ENCODE results near the gene DPEP3. TPM values are rescaled to one million over a fixed set of nuclear protein-coding genes. Genes with fewer than 3 reads are reported as not detected.

Gene DPEP3
- total RNA-seq, 4 donors from 2014 or later: 0.15 to 0.26 TPM; not detected in 2

DNA sequence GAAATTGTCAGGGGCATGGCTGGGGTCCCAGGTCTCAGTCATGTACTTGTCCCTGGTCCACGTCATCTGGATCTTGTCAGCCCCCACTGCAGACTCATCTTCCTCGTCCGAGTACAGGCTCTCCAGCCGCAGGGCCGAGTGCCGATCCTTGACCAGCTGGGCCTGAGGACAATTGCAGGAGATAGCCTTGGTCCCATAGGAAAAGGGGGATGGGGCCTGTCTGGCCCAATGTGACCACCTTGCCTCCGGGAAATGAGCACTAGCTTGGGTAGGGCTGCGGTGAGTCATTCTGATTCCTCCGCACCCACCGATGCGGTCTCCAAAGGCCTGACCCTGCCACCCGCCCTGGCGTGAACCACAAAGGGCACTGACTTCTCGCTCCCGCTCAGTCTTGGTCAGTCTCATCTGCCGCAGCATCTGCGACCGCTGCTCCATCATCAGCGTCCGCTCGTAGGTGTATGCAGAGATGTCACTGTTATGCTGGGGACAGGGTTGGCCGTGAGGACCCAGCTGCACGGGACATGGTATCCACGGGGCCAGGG lies 34.8 kb downstream of the DPEP3 start:
- DNase-seq (ENCODE audit: low spot score in 2 of 2): no peak
- WGBS, 2 donors: 83 to 85% methylated on average over 24 of the region's 24 CpGs
- no peak overlapping the region for H3K4me3 ChIP-seq (ENCODE audit: low read depth, poor library complexity, severe bottlenecking)
- TF ChIP-seq POLR2A (IDR thresholded peaks at IDR 0.05): no peak
- no peak for TF ChIP-seq CTCF (IDR thresholded peaks at IDR 0.05)
- intact Hi-C loops (cut with DNase I; ENCODE audit: low total_unique reads): no loop called here

GRCh38 chr16:67944690-67945391 lies 35.5 kb downstream of the DPEP3 start:
- TF ChIP-seq POLR2A (IDR thresholded peaks at IDR 0.05): no peak
- TF ChIP-seq CTCF (IDR thresholded peaks at IDR 0.05): no peak
- no peak for DNase-seq (ENCODE audit: low spot score in 2 of 2)
- no peak overlapping the region for H3K4me3 ChIP-seq (ENCODE audit: low read depth, poor library complexity, severe bottlenecking)
- intact Hi-C loops (cut with DNase I; ENCODE audit: low total_unique reads): no loop called here
- 83 to 90% methylated on average over 16 to 19 of the region's 24 CpGs for WGBS, 2 donors

DNA sequence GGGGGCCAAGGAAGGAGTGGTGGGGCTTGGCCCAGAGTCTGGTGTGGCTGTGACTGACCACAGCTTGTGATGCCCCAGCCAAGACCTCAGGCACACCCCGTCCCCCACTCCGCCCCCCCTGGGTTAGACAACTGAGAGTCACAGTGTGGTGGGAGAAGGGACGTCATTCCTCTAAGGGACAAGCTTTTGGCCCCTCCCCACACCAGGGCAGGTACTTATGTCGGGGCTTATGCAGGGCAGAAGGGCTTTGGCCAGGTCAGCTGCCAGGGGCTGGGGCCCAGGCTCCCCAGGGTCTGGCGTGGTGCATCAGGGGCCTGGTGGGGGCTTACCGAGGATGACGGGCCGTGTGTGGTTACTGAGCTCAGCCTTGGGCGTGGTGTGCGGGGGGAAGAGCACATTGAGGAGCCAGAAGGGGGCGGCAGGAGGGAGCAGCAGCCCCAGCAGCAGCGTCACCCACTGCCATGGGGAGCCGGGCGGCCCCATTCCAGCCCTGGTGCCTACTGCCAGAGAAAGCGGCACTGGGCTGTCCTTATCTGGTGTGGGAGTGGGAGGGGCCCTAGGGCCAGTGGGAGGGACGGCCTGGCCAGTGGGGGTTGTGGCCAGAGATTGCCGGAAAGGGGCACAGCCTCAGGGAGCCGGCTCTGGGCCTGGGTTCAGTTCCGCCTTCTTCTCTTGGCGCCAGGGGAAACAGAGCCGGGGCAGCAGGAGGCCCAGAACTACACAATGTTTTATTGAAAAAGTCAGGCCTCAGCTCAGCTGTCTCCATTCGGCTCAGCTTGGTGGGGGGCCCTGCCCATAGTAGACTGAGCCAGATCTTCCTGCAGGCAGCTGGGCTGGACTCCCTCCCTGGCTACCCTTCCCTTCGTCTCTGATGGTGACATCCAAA lies 36.4 kb downstream of the DPEP3 start, which contains the start of gene LCAT:
TSS of gene LCAT (minus strand) at position 502 of the 886 bp plus-strand sequence. CDS start at position 483, 19 bp downstream.
- intact Hi-C loops (cut with DNase I; ENCODE audit: low total_unique reads): no loop called here
- TF ChIP-seq POLR2A (IDR thresholded peaks at IDR 0.05): no peak
- TF ChIP-seq CTCF (IDR thresholded peaks at IDR 0.05): no peak
- DNase-seq (ENCODE audit: low spot score in 2 of 2): no peak
- WGBS, 2 donors: 56 to 65% methylated on average over 18 of the region's 23 CpGs
- no peak within 1 kb of the TSS for H3K4me3 ChIP-seq (ENCODE audit: low read depth, poor library complexity, severe bottlenecking)

DNA sequence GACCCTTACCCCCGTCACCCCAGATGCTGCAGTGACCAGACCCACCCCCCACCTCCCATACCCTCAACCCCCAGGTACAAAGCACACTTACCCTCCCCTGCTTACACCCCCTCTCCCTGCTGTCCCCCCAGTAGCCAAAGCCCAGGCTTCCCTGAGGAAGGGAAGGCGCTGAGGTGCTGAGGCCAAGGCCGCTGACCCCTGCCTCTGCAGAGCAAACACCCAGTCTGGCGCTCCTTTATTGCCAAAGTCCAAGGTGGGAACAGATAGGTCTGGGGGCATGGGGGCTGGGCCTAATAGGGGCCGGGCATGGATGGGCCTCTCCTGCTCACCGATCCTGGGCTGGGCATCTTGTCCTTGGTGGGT lies 37.1 kb downstream of the DPEP3 start:
- intact Hi-C loops (cut with DNase I; ENCODE audit: low total_unique reads): no loop called here
- no peak for DNase-seq (ENCODE audit: low spot score in 2 of 2)
- no peak overlapping the region for H3K4me3 ChIP-seq (ENCODE audit: low read depth, poor library complexity, severe bottlenecking)
- WGBS, 2 donors: 87 to 89% methylated on average over 6 of the region's 6 CpGs
- TF ChIP-seq POLR2A (IDR thresholded peaks at IDR 0.05) (no peak), CTCF (IDR thresholded peaks at IDR 0.05) (no peak)

DNA sequence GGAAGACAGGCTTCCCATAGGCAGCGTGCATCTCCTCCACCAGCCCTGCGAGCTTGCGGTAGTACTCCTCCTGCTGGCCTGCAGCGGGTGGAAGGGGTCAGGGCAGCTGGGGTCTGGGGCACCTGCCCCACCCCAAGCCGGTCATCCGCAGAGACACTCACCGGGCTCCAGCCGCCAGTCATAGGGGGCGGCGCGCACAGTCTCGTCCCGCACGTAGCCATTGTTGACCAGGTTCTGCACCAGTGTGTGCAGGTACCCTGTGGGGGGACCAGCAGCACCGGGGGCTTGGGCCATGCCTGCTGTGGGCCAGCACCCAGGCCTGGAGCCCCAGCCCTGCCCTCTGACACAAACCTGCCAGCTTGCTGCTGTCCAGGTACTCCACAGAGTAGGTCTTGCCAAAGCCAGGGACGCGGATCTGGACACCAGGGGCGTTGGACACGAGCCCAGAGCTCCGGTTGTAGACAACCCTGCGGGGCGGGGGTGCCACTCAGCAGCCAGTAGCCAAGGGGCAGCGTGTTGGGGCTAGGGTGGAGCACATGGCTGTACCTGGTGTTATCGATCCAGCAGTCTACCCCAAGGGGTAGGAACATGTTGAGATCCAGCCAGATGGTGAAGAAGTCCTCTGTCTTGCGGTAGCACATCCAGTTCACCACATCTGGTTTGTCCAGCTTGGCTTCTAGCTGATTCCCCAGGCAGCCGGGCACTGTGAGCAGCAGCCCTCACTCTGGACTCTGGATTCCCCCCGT lies 37.6 kb downstream of the DPEP3 start:
- no peak for DNase-seq (ENCODE audit: low spot score in 2 of 2)
- WGBS, 2 donors: 71 to 83% methylated on average over 17 to 20 of the region's 27 CpGs
- intact Hi-C loops (cut with DNase I; ENCODE audit: low total_unique reads): no loop called here
- H3K4me3 ChIP-seq (ENCODE audit: low read depth, poor library complexity, severe bottlenecking): no peak overlapping the region
- no peak for TF ChIP-seq POLR2A (IDR thresholded peaks at IDR 0.05)
- TF ChIP-seq CTCF (IDR thresholded peaks at IDR 0.05): no peak
